C1 segment of cervical spinal cord (tissue), 14 donors: ENCODE results near the gene SNRK.
"Not testable (repeated sequence)": the region's sequence is repeated elsewhere in the genome, so short reads cannot be mapped to it uniquely, and the experiment has no call there.

Experiments
- DNase-seq, 14 donors: peaks; one replicate each; lab custom pipeline; 2025; lab: John Stamatoyannopoulos, UW

Gene SNRK

DNA sequence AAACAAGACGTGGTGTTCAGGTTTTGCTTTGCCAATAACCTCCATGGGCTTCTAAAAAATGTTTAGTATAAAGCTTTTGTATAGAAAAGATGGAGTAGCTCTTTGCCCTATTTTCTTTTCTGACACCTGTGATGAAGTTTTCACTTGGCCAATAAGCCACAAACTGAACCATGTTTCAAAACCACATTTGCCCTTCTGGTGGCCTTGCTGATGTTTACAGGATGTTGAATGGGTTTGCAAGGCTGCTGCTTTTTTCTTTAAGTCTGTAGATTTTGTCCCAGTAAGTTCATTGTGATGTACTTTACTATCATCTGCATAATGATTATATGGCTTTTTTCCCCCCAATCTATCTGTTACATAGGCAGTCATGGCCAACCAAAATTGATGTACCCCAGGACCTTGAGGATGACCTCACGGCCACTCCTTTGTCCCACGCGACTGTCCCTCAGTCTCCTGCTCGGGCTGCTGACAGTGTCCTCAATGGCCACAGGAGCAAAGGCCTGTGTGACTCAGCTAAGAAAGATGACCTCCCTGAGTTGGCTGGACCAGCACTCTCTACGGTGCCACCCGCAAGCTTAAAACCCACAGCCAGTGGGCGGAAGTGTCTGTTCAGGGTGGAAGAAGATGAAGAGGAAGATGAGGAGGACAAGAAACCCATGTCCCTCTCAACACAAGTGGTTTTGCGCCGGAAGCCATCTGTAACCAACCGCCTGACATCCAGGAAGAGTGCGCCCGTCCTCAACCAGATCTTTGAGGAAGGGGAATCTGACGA, 60.8 kb downstream of the SNRK start:
- no peak for DNase-seq

DNA sequence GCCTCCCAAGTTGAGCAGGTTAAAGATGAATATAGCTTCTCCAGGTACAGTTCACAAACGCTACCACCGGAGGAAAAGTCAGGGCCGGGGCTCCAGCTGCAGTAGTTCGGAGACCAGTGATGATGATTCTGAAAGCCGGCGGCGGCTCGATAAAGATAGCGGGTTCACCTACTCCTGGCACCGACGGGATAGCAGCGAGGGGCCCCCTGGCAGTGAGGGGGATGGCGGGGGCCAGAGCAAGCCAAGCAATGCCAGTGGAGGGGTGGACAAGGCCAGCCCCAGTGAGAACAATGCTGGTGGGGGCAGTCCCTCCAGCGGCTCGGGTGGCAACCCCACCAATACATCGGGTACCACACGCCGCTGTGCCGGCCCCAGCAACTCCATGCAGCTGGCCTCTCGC, 61.4 kb downstream of the SNRK start:
- no peak for DNase-seq

DNA sequence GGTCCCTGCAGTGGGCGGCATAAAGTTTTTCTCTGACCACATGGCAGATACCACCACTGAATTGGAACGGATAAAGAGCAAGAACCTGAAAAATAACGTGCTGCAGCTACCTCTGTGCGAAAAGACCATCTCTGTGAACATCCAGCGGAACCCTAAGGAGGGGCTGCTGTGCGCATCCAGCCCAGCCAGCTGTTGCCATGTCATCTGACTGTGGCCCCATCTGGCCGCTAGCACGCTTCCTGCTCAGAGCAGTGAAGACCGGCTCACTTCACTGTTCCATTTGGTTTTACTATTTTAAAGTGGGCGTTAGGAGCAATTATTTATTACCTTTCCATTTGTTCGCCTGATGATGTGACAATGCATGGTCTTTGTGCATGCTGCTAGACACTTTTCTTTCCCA, 62.0 kb downstream of the SNRK start:
- DNase-seq: no peak

DNA sequence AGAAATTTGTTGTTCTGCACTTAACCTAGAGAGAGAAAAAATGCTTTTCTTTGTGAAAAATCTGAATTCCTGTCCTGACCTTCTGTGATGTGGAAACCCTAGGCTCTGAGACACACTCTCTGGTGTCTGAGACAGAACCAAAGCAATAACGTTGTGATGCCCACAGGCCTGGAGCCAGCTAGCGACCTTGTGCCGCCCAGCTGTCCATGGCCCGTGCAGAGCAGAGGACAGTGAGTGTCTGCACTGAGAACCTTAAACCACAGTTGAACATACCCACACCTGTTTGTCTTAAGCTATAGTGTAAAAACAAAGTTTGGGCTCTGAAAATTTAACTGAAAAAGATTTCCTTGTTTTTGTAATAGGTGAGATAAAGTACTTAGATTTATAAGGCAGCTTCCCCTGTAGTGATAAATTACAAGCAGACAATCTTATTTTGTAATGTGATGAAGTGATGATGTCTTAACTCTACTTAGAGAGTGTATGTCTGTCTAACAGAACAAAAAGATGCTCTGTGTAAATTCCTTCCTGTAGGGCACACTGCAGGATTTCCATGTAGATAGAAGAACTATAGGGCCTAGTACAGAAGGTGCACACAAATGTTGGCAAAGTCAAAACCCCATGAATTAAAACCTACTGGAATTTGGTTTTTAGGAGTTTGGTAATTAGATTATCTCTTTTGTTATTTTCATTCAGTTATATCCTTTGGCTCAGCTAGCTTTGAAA, 62.7 kb downstream of the SNRK start:
- DNase-seq: no peak

DNA sequence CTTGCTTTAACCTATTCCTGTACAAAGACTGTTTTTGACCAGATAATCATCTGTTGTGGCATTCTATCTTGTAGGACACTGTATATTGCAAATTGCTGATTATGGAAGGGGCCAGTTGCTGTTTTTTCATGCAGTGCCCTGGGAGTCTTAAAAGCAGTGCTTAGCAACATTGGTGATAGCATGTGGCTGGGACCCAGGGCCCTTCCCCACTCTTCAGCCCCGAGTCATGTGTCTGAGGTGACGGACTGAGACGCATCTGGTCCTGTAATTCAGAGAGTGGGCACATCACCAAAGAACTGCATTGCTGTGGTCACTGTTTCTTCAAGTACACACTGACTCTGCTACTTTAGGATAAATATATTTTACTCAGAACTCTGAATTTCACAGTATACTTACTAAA, 63.4 kb downstream of the SNRK start:
- DNase-seq: no peak

DNA sequence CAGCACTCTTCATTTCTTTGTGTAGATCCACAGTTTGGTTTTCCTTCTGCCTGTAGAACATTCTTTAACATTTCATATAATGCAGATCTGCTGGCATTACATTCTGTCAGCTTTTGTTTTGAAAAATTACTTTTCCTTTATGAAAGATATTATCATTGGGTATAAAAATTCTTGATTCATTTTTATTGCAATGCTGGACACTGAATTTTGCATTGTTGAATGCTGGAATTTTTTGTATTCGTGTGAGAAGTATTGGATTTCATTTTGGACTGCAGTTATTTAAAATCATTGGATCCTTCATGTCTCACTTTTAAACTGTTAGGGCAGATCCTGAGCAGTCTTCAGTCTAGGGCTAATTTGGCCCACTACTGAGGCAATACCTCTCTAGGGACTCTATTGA, 67.1 kb downstream of the SNRK start:
- no peak for DNase-seq

DNA sequence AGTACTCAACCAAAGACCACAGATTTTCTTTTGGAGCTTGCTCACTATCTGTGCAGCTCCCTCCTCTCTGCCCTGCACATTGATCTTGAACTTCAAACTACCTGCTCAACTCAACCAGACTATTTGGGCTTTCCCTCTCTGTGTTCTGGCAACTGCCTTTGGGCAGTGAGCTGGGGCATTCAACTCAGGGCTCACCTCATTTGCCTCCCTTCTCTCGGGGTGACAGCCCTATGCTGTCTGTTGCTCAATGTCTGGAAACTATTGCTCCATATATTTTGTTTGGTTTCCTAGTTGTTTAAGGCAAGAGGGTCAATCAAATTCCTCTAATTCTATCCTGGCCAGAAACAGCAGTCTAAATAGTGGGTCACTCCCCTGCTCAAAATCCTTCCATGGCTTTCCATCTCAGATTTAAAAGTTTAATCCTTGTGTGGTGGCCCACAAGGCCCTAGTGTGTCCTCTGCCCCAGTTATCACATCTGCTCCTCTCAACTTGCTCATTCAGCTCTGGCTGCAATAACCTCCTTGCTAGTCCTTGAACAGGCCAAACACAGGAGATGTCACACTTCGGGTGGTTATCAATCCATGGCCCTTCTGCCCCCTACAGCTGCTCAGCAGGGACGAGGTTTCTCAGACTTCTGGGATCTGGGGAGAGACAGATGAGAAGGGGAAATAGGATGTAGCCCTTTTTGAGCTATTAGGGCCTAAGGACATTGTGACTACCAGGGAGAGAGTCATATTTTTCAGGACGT, 67.8 kb downstream of the SNRK start:
- DNase-seq: no peak

DNA sequence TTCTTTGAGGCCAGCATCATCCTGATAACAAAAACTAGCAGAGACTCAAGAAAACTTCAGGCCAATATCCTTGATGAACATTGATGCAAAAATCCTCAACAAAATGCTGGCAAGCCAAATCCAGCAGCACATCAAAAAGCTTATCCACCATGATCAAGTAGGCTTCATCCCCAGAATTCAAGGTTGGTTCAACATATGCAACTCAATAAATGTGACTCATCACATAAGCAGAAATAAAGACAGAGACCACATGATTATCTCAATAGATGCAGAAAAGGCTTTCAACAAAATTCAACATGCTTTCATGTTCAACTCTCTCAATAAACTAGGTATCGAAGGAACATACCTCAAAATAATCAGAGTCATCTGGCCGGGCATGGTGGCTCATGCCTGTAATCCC, 69.7 kb downstream of the SNRK start:
- not testable (repeated sequence) for DNase-seq

DNA sequence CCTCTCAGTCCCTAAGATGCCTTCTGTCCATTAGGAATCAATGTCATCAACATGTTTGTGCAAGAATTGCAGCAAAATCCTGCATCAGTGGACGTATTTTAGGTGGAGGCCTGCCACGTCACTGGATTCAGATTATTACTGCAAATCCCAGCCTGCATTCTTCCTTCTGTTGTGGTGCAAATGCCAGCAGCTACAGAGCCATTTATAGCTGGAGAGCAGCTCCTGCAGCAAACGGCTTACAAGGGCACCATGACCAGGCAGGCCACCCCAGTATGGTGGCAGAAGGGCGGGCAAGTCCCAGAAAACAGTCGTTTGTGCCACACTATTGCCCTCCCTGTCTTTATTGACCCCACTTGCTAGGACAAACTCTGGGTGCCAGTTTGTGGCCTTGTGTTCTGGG, 74.7 kb downstream of the SNRK start:
- no peak for DNase-seq

DNA sequence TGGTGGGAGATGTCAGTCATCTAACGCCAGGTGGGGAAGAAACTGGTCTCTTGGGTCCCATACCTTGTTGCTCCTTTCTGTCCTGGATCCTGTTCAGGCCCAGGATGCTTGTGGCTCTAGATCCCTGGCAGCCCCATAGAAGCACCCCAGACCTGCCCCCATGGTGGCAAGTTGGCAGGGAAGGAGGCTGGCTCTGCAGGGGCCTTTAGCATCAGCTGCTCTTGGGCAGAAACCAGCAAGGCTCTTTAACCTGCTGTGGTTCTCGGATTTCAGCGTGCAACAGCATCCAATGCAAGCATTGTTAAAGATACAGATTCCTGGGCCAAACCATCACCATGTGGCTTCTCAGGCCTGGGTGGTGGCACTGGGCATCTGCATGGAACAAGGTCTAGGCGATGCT, 75.8 kb downstream of the SNRK start:
- DNase-seq: no peak

DNA sequence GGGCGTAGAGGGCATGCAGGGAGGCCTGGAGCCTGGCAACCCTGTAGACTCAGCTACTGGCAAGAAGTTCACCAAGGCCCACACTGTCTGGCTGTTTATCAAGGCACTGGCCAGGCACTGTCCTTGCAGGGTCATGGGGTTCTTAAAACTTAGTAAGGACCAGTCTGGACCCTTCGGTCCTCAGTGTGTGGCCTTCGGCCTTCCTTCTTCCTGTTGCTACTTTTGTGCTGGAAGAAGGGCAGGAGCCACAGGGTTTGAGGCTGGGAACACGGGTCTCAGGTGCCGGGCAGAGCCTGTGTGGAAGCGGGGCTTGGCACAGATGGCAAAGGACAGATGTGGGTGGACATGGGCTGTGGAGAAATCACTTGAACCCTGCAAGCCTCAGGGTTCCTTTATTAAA, 76.6 kb downstream of the SNRK start:
- DNase-seq: no peak

DNA sequence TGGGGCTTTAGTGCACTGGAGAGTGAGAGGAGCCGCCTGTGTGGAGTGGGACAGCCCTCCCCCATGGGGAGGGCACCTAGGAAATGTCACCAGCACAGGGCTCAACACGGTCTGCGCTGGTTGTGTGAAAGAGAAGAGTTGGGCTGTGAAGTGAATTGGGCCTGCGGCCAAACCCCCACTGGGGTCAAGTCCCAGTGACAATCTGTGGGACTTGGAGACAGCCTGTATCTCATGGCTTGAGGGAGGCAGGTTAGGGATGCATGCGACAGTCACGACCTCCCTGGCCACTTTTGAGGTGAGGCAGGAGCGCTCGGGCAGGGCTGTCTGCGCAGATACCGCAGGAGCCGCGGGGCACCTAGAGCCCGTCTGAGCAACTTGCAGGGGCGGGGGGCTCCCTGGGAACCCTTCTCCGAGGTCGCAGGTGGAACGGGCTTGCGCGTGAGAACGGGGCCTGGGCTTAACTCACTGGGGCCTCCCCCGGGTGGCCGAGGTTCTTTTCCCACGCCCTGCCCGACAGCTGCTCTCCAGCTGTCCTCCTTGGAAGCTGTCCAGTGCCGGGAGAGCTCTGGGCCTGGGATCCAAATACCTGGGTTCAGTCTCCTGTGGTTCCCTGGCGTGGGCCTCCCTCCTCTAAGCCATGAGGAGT, 77.4 kb downstream of the SNRK start:
- no peak for DNase-seq

DNA sequence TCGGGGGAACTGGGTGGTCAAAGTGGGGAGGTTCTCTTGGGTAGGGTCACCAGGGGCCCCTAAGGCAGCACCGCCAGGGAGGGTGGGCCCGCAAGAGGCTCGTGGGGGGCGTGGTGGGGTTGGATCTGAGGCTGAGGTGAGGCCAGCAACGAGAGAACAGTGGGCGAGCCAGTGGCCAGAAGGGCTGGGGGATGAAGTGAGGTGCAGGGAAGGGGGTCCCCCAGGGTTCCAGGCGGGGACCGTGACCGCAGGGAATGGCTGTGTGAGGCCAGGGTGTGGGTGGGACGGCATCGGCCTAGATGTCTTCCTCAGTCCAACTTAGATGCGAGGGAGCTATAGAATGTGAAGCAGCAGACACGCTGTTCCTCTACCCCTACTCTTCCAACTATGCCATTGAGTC, 78.2 kb downstream of the SNRK start:
- DNase-seq: no peak

DNA sequence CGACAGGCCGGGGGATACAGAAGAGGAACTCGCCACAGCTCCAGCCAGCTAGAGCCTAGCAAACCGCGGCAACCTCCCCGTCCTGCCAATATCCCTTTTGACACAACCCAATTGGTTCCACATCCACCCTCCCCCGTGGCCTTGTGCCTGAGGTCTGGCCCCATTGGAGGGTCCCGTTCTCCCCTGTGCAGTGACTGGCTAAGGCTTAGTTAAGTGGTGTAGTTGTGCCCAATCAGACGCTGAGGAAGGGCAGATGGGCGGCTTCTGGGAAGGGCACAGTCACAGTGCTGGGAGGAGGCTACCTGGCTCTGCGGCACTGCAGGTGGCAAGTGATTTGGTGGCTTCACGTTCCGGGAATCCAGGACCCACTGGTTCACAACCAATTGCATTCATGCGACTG, 78.6 kb downstream of the SNRK start:
- DNase-seq: peak in 1 of 14 donors; percentile 12

DNA sequence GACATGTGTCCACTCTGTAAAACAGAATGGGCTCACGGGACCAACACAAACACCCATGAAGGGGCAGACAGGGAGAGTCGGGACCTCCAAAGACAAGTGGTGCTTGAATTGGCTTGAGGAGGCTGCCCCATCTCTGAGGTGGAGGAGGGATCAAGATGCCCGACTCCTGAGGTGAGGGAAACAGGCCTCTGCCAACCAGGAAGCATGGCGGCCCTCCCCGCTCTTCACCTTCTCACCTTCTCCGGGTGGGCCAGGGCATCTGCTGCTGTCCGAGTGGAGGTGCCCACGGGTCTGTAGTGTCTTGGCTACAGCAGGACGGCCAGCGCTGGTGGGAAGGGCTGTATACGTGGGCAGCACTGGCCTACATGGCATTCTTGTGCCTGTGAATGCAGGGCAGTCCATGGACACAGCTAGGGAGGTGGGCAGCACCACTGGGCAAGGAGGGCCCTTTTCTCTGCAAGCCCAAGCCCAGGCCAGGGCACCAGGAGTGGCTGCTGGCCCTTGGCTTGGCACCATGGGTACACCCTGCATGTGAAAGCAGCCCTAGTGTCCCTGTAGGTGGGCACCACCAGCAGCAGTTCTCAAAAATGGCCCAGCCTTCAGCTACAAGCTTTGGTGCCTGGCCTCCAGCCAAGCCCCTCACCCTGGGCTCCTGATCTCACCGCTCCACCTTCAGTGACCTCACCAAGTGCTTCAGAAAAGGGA, 79.4 kb downstream of the SNRK start:
- no peak for DNase-seq

DNA sequence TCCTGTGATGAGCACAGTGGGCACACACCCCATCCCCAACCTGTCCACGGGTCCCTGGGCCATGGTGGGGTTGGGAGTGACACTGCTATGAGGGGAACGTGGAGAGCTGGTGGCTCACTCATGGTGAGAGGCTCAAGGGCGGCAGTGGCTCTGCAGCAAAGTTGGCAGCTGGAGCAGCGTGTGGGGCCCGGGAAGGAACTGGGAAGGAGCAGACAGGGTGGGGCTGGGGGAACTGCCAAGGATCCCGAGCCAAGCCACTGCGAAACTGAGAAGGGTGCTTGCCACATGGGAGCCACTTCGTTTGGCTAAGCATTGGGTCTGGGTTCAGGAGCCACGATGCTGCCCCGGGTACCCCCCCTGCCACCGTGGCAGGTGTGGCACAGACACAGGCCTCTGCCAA, 80.1 kb downstream of the SNRK start:
- DNase-seq: no peak

DNA sequence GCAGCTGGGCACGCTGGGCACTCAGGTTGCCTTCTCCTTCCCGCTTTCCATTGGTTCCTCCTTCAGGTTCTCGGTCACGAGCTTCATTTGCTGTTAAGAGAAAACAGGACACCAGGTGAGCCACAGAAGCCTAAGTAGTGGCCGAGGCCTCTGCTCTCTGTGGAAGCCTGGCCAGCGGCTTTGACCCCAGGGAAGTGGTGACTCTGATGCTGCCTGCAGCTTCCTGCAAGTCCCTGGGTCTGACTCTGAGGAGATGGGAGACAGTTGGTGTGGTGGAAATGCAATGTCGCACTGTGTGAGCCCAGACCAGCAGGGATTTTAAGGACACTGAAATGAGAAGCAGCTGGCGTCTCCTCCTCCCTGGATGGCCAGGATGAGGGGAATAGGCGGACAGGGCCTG, 80.5 kb downstream of the SNRK start:
- no peak for DNase-seq

DNA sequence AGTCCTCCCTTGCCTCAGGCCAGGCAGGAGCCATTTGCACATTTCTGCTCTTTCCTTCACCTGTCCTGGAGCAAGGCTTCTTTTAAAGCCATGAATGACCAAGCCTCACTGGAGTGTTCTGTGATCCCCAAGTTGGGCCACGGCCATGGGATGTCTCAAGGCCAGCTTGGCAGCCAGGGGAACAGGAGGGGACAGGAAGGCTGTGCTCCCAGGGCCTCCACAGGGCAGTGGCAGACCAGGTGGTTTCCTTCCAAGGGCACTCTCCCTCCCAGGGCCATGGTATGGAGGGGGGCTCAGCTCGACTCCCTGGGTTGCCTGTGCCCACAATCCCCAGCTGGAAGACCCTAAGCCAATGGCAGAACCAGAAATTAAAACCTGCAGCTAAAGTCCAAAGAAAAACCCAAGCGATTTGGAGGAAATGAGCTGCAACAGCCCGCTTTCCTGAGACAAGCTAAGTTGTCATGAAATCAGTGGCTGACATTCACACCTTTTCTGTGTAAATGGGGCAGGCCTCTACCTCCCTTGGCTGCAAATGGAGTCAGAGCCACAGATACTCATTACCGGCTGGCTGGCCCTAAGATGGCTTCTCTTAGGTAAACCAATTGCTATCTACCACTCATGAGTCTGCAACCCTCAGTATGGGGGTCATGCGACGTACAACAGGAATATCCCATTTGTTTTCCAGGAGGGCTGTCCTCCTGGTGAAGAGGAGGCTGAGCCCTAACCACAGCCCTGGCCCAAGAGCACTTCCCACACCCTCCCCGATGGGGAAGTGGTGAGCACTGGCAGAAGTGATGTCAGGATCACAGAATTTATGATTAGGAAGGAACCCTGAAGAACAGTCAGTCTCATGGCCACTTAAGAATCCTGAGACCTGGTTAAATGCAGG, 83.3 kb downstream of the SNRK start:
- DNase-seq: no peak

DNA sequence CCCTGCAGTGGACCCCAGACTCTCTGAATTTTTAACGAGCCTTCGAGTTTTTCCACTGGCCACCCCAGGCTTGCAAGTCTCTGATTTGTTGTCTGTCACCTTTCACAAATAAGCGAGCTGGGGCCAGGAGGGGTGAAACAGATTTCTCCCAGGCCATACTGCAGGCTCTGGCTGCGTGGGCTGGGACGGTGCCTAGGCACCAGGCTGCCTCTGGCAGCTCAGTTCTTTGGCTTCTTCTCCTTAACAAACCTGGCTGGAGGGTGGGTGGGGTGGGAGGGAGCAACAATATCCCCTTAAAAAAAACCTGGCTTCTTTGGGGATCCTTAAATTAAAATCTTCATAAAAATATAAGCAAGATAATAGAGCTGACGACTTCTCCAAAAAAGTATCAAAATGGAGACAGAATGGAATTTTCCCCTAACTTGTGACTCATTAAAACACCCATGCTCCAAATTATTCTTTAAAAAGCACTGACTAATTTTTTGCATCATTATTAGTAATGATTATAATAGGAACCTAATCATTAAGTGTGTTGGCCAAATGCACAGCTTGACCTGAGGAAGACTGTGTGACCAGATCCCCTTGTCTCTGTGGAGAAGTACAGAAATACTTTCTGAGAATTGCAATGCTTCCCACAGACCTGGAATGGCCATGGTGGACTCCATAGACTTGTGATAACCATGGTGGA, 84.1 kb downstream of the SNRK start:
- no peak for DNase-seq

DNA sequence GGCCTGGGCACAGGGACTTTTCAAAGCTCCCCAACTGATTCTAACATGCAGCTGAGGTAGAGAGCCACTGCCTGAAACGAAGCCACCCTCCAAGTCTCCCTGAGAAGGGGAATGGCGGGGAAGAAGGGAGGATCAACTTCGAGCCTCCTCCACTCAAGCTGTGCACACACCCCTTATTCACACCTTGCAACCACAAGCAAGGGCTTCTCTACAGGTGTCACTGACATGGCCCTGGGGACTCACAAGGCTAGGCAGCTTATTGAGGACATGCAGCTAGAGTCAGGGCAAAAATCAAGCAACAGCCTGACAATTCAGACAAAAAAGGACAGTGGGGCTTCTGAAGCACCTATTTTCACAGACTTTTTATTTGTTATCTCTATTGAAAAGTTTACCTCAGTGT, 85.2 kb downstream of the SNRK start:
- DNase-seq: no peak
